ENCODE data around the gene R3HCC1L. TPM values are rescaled to one million over a fixed set of nuclear protein-coding genes. Genes with fewer than 3 reads are reported as not detected.
A peak's percentile ranks its signal among the peaks of the same experiment; 100 is the strongest.
"Not testable (repeated sequence)": the region's sequence is repeated elsewhere in the genome, so short reads cannot be mapped to it uniquely, and the experiment has no call there.

The R3HCC1L gene
- total RNA-seq, 1 experiment from 2014 or later = 12.1 TPM

- peak; percentile 55 for DNase-seq (ENCODE audit: low read depth)
These were observed 36.0 kb downstream of the R3HCC1L start for GRCh38 chr10:98170249-98171117.

- no peak for DNase-seq (ENCODE audit: low read depth)
These were observed 37.6 kb downstream of the R3HCC1L start for GRCh38 chr10:98172073-98172472.

- no peak for DNase-seq (ENCODE audit: low read depth)
These were observed 38.0 kb downstream of the R3HCC1L start for GRCh38 chr10:98172495-98172894.

GRCh38 chr10:98173260-98173659, 38.8 kb downstream of the R3HCC1L start:
- no peak for DNase-seq (ENCODE audit: low read depth)

- not testable (repeated sequence) for DNase-seq (ENCODE audit: low read depth)
These were observed 48.0 kb downstream of the R3HCC1L start for GRCh38 chr10:98182351-98182915.

GRCh38 chr10:98186681-98187080, 52.2 kb downstream of the R3HCC1L start:
- DNase-seq (ENCODE audit: low read depth) = no peak

- DNase-seq (ENCODE audit: low read depth) = not testable (repeated sequence)
These were observed 56.3 kb downstream of the R3HCC1L start for GRCh38 chr10:98190773-98191172.

- no peak for DNase-seq (ENCODE audit: low read depth)
These were observed 58.6 kb downstream of the R3HCC1L start for GRCh38 chr10:98193037-98193436.

GRCh38 chr10:98194633-98195032, 60.2 kb downstream of the R3HCC1L start:
- no peak for DNase-seq (ENCODE audit: low read depth)

GRCh38 chr10:98195120-98195519, 60.7 kb downstream of the R3HCC1L start:
- no peak for DNase-seq (ENCODE audit: low read depth)

GRCh38 chr10:98196985-98197384, 62.5 kb downstream of the R3HCC1L start:
- no peak for DNase-seq (ENCODE audit: low read depth)

- DNase-seq (ENCODE audit: low read depth) = no peak
These were observed 67.3 kb downstream of the R3HCC1L start for GRCh38 chr10:98201760-98202159.

GRCh38 chr10:98202378-98202777, 67.9 kb downstream of the R3HCC1L start:
- DNase-seq (ENCODE audit: low read depth) = no peak

GRCh38 chr10:98205351-98205750, 70.9 kb downstream of the R3HCC1L start:
- DNase-seq (ENCODE audit: low read depth) = no peak

- no peak for DNase-seq (ENCODE audit: low read depth)
These were observed 74.5 kb downstream of the R3HCC1L start for GRCh38 chr10:98208925-98209324.

- DNase-seq (ENCODE audit: low read depth) = no peak
These were observed 75.0 kb downstream of the R3HCC1L start for GRCh38 chr10:98209441-98209840.

GRCh38 chr10:98212196-98212595, 77.7 kb downstream of the R3HCC1L start:
- no peak for DNase-seq (ENCODE audit: low read depth)

- DNase-seq (ENCODE audit: low read depth) = no peak
These were observed 79.3 kb downstream of the R3HCC1L start for GRCh38 chr10:98213740-98214139.

- no peak for DNase-seq (ENCODE audit: low read depth)
These were observed 80.9 kb downstream of the R3HCC1L start for GRCh38 chr10:98215373-98215772.

GRCh38 chr10:98217801-98218200, 83.3 kb downstream of the R3HCC1L start:
- no peak for DNase-seq (ENCODE audit: low read depth)

- DNase-seq (ENCODE audit: low read depth) = no peak
These were observed 89.4 kb downstream of the R3HCC1L start for GRCh38 chr10:98223874-98224273.

GRCh38 chr10:98224509-98224908, 90.1 kb downstream of the R3HCC1L start:
- DNase-seq (ENCODE audit: low read depth) = no peak

GRCh38 chr10:98224996-98225395, 90.5 kb downstream of the R3HCC1L start:
- no peak for DNase-seq (ENCODE audit: low read depth)

Data from HT1080 (cell line).